Fibroblast of skin of scalp (primary cell): ENCODE data around the gene GALNT9.
"Not testable (repeated sequence)": the region's sequence is repeated elsewhere in the genome, so short reads cannot be mapped to it uniquely, and the experiment has no call there.

Experiments
- DNase-seq: peaks from one replicate; pipeline ENCODE4 v3.0.0-alpha.2; 2013

GALNT9 gene

DNA sequence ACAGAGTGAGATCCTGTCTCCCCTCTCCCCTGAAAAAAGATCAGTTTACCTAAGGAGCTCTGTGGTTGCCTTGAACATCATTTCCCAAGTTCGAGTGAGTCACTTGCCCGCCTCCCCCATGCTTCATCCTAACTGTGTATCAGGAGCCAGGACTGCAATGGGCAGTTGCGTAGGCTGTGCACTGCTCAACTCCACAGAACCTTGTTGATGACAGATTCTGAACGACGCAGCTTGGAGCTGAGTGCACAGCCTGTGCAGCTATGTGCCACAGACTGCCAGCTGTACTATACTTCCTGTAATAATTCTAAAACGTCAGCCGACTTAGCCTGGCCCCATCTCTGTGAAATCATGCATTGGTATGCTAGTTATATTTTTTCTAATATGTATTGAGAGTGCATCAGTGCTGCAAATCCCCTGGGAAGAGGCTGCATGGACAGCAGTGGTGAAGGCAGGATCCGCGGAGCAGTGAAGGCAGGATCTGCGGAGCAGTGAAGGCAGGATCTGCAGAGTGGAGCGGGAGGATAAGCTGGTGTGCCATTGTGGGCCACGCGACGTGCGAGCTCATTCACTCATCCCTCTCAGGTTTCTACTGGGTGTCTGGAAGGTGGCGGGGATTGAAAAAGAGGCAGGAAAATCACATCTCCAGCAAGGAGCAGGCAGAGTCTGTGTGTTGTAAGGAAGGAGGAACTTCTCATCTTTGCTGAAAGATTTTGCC is 80.8 kb downstream of the GALNT9 start:
- peak; percentile 13 for DNase-seq

- no peak for DNase-seq
Measured at GRCh38 chr12:132247718-132248452, 81.5 kb downstream of the GALNT9 start.

- no peak for DNase-seq
Measured at GRCh38 chr12:132246997-132247717, 82.2 kb downstream of the GALNT9 start.

GRCh38 chr12:132245521-132246101 is 83.8 kb downstream of the GALNT9 start:
- no peak for DNase-seq

GRCh38 chr12:132244724-132245295 is 84.6 kb downstream of the GALNT9 start:
- DNase-seq: no peak

DNA sequence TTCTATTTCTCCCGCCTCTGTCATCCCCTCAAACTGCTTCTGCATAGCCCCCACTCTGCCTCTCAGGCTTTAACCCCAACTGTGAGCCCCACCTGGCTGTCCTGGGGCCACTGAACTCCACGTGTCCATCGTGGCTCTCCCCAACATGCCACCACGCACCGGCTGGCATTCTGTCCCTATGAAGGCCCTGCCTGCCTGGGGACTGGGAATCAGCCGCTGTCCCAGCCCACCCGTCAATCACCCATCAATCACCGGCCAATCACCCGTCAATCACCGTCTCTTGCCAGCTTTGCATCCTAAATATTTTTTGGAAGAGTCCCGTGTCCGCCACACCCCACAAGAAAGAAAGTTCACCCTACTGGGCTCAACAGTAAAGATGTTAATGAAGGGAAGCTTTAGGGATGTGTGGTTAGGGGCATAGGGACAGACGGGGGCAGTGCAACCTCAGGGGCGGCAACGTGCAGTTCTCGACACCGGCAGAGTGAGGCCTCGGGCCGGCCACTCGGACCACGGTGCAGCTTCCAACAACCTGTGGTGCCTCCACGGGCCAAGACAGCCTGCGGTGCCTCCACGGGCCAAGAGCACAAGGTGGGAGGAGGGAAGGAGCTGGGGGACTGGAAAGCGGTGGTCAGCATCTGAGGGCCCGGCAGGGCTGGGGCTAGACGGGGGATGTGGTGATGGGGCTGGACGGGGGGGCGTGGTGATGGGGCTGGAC is 85.6 kb downstream of the GALNT9 start:
- DNase-seq: no peak

DNA sequence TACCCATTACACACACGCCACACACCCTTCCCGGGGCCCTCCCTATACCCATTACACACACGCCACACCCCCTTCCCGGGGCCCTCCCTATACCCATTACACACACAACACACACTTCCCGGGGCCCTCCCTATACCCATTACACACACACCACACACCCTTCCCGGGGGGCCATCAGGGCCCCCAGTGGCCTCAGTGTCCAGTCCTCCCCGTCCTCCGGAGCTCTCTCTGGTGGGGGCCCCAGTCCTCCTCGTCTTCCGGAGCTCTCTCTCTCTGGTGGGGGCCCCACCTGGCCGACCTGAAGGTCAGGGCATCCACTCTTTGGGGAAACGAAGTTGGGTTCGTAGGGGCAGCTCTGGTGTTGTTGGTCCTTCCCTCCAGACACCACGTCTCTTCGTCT is 86.2 kb downstream of the GALNT9 start:
- not testable (repeated sequence) for DNase-seq

DNA sequence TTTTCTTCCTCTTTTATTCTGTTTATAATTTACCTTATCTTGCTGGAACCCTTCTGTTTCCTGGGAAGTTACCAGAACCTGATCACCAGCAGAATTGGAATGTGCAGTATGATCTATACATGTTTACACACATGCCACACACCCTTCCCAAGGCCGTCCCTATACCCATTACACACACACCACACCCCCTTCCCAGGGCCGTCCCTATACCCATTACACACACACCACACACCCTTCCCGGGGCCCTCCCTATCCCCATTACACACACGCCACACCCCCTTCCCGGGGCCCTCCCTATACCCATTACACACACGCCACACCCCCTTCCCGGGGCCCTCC is 88.8 kb downstream of the GALNT9 start:
- not testable (repeated sequence) for DNase-seq

- DNase-seq: no peak
Measured at GRCh38 chr12:132239796-132240668, 89.4 kb downstream of the GALNT9 start.

DNA sequence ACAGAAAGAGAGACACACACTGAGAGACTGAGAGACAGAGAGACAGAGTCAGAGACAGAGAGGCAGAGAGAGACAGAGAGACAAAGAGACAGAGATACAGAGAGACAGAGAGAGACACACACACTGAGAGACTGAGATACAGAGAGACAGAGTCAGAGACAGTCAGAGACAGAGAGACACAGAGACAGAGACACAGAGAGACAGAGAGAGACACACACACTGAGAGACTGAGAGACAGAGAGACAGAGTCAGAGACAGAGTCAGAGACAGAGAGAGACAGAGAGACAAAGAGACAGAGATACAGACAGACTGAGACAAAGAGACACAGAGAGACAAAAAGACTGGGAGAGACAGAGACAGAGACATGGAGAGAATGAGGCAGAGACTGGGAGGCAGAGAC is 90.0 kb downstream of the GALNT9 start:
- DNase-seq: no peak

DNA sequence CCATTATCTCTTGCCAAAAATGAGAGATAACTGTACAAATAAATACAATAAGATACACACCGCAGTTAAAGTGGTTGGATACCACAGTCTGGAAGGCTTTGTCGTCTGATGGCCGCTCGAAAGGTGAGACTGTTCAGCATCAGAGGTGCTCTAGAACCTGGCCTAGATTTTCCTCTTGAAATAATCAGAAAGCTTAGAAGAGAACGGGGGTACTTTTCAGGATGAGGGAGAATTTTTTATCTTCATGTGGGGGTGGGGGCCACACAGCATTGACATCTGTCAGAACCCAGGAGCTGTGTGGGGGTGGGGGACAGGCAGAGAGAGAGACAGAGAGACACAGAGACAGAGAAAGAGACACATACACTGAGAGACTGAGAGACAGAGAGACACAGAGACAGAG is 90.5 kb downstream of the GALNT9 start:
- no peak for DNase-seq

DNA sequence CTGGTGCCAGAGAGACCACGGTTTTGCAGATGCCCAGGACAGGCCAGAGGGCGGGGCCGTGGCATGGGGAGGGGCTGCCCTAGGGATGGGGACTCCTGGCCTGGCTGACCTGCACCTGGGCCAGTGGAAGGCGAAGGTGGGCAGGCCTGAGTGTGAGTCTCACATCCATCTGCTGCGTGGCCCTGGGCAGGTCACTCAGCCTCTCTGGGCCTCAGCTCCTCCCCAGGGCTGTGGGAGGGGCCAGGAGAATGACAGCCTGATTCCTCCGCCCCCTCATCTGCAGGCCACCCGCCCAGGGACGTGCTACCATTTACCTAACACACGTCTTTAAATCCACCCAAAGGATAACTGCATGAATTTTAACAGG is 90.9 kb downstream of the GALNT9 start:
- no peak for DNase-seq

- DNase-seq: no peak
Measured at GRCh38 chr12:132237772-132238487, 91.5 kb downstream of the GALNT9 start.

GRCh38 chr12:132236930-132237771 is 92.2 kb downstream of the GALNT9 start:
- DNase-seq: no peak

GRCh38 chr12:132236129-132236929 is 93.1 kb downstream of the GALNT9 start:
- no peak for DNase-seq

DNA sequence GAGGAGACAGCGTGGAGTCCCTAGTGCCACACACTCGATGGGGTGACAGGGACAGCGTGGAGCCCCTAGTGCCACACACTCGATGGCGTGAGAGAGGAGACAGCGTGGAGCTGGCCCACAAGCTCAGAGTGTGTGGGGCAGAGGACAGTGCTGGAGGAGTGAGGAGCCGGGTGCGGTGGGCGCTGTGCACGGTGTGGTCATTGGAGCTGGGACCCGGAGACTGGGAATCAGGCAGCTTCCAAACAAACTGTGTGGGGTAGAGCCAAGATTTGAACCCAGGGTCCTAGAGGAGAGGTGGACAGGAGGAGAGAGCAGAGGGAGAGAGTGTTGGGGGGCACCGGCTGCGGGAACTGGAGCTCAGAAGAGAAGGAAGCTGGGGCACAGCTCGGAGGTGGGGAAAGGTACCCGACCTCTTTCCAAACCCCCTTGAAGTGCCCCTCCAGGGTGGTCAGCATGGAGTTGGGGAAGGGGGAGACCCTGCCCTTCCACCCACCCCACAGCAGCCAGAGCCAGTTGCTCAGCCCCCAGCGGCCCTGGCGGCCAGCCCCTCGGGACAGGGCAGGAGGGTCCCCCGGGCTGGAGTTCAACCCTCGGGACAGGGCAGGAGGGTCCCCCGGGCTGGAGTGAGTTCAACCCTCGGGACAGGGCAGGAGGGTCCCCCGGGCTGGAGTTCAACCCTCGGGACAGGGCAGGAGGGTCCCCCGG is 94.1 kb downstream of the GALNT9 start:
- no peak for DNase-seq

DNA sequence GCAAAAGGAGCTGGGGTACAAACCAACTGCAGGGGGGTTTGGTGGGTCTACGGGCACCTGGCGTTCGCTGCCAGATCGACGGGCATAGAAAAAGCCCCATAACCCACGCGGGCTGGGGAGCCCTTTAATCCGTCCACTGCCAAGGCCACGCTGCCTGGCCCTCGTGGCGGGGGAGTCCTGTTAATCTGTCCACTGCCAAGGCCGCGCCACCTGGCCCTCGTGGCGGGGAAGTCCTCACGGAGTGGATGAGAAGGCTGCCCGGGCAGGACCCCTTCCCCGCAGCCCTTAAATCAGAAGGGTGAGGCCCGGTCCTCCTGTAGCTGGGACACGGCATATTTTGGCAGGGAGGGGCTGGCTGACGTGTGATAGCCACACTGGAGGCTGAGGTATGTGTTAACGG is 99.0 kb downstream of the GALNT9 start:
- no peak for DNase-seq

GRCh38 chr12:132229926-132230325 is 99.5 kb downstream of the GALNT9 start:
- no peak for DNase-seq
